Neuronal stem cell (in vitro differentiated cells): ENCODE data around the gene ENKUR.
A peak's percentile ranks its signal among the peaks of the same experiment; 100 is the strongest.

Source experiments
- DNase-seq: peaks from one replicate; pipeline ENCODE4 v3.0.0-alpha.2; 2013; ENCODE audit warnings: low spot score
- H2AFZ ChIP-seq: one replicate; pipeline ENCODE4 v1.6.1; 2013; ENCODE audit warnings: mild to moderate bottlenecking, low read length, inconsistent platforms
- H2AK5ac ChIP-seq: 2 replicates; pipeline ENCODE4 v1.6.1; 2013; ENCODE audit warnings: low read depth, mild to moderate bottlenecking, inconsistent platforms, low read length, moderate library complexity, mixed read lengths
- H2BK120ac ChIP-seq: 2 replicates; pipeline ENCODE4 v1.6.1; 2013; ENCODE audit warnings: low read depth, mild to moderate bottlenecking, inconsistent platforms, low read length, moderate library complexity, mixed read lengths
- H2BK12ac ChIP-seq: one replicate; pipeline ENCODE4 v1.6.1; 2013; ENCODE audit warnings: low read length, inconsistent platforms
- H2BK15ac ChIP-seq: 2 replicates; pipeline ENCODE4 v1.6.1; 2013; ENCODE audit warnings: mild to moderate bottlenecking, low read length, inconsistent platforms, mixed read lengths
- H2BK5ac ChIP-seq: one replicate; pipeline ENCODE4 v1.6.1; 2013; ENCODE audit warnings: inconsistent platforms, mild to moderate bottlenecking, low read length, moderate library complexity
- H3K14ac ChIP-seq: one replicate; pipeline ENCODE4 v1.6.1; 2013; ENCODE audit warnings: low read length, inconsistent platforms
- H3K18ac ChIP-seq: 2 replicates; pipeline ENCODE4 v1.6.1; 2013; ENCODE audit warnings: low read length, inconsistent platforms
- H3K23ac ChIP-seq: 2 replicates; pipeline ENCODE4 v1.6.1; 2013; ENCODE audit warnings: low read depth, mild to moderate bottlenecking, mixed read lengths, low read length, inconsistent platforms; ENCODE audit not compliant: poor library complexity
- H3K27ac ChIP-seq: replicated peaks from 3 replicates; pipeline ENCODE4 v1.5.1; 2013; ENCODE audit warnings: low read length, inconsistent platforms
- H3K27me3 ChIP-seq, 3 experiments: 2 replicates each; pipeline ENCODE4 v1.6.1; 2013; ENCODE audit warnings: low read length in 3 of 3, mild to moderate bottlenecking in 2 of 3, inconsistent platforms in 1 of 3, low read depth in 1 of 3, mixed read lengths in 1 of 3, moderate library complexity in 1 of 3; ENCODE audit not compliant: control insufficient read depth in 3 of 3, insufficient read depth in 3 of 3
- H3K36me3 ChIP-seq, 2 donors: replicated peaks in 1 of 2; 2 replicates each; pipeline ENCODE4 v1.6.1; 2013; ENCODE audit warnings: low read length in 2 of 2; ENCODE audit not compliant: control insufficient read depth in 2 of 2, insufficient read depth in 2 of 2
- H3K4ac ChIP-seq: 2 replicates; pipeline ENCODE4 v1.6.1; 2013; ENCODE audit warnings: inconsistent platforms, mild to moderate bottlenecking, low read length, moderate library complexity
- H3K4me1 ChIP-seq, 2 donors: 1 replicate in 1 of 2; 2 replicates in 1 of 2; pipeline ENCODE4 v1.6.1; 2013; ENCODE audit warnings: low read length in 2 of 2, low read depth in 1 of 2; ENCODE audit not compliant: control insufficient read depth in 2 of 2, insufficient read depth in 1 of 2
- H3K4me2 ChIP-seq: one replicate; pipeline ENCODE4 v1.6.1; 2013; ENCODE audit warnings: mild to moderate bottlenecking, low read length, inconsistent platforms; ENCODE audit not compliant: insufficient read depth, poor library complexity, severe bottlenecking
- H3K4me3 ChIP-seq, 2 donors: 2 replicates each; pipeline ENCODE4 v1.5.1; 2013; ENCODE audit warnings: low read length in 2 of 2, mild to moderate bottlenecking in 2 of 2, inconsistent platforms in 1 of 2, moderate library complexity in 1 of 2
- H3K79me1 ChIP-seq: one replicate; pipeline ENCODE4 v1.6.1; 2013; ENCODE audit warnings: low read depth, mild to moderate bottlenecking, inconsistent platforms, low read length, moderate library complexity
- H3K9ac ChIP-seq: one replicate; pipeline ENCODE4 v1.6.1; 2013; ENCODE audit warnings: mild to moderate bottlenecking, low read depth, low read length, inconsistent platforms; ENCODE audit not compliant: poor library complexity
- H3K9me3 ChIP-seq, 2 donors: replicated peaks in 1 of 2; 2 replicates each; pipeline versions ENCODE3 to v1.6.1; 2013; ENCODE audit warnings: low read length in 2 of 2, mild to moderate bottlenecking in 2 of 2, inconsistent platforms in 1 of 2, low read depth in 1 of 2, mixed read lengths in 1 of 2, moderate library complexity in 1 of 2; ENCODE audit not compliant: control insufficient read depth in 2 of 2, insufficient read depth in 1 of 2
- H4K8ac ChIP-seq: one replicate; pipeline ENCODE4 v1.6.1; 2013; ENCODE audit warnings: low read depth, mild to moderate bottlenecking, inconsistent platforms, low read length, moderate library complexity
- H4K91ac ChIP-seq: one replicate; pipeline ENCODE4 v1.6.1; 2013; ENCODE audit warnings: low read length, low read depth, mild to moderate bottlenecking, inconsistent platforms; ENCODE audit not compliant: poor library complexity
- WGBS, 2 donors: extraction: QIAGEN DNeasy Blood & Tissue Kit; methylation state at CpG; one replicate each; pipeline ENCODE4 v1.1.7; 2013; ENCODE audit warnings: missing lambda C conversion rate in 2 of 2, mixed read lengths in 1 of 2; ENCODE audit not compliant: insufficient read length in 2 of 2, insufficient replicate concordance in 1 of 2; ENCODE audit errors: extremely low coverage in 2 of 2; 5-methylcytosine and 5-hydroxymethylcytosine counted together

The ENKUR gene

DNA sequence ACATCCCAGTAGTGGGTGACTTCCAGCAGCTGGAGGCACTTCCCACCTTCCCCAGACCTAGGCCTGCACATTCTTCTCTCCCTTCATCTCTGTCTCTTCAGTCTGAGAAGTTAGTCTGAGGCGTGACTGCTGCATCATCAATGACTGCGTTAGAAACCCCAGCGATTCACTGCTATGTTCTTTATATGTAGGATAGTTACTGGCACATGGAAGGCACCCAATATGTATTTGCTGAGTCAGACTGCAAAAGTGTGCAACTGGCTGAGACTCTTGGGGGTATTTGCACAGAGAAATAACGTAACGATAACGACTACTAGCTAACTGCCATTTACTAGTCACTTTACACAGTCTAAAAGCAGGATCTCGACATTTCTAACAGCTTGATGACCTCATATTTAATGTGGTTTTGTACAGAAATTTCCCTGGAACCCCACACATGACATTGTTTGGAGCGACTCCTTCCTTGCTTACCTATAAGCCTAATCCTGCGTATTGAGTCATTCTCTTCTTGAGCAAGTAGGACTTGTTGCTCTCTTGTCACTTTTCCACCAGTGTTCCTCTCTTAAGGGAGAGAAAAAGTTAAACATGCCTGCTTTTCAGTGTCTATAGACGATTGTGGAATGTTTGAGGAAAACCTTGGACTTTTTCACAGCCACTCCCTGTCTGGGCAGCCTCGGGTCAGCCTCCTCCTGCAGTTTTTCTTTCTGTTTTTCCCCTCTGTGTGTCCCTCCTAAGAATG is 45.9 kb upstream of the ENKUR start:
- Histone ChIP-seq H2BK5ac (no peak overlapping the region), H2BK120ac (no peak overlapping the region), H3K9me3 (no peaks in the 10 kb centered on the region), H3K4me1 (peaks cover 0 to 1% of the 10 kb centered on the region in 2 donors), H3K27me3 (peaks cover 0 to under 1% (median 0%) of the 10 kb centered on the region in 3 experiments), H3K14ac (no peak overlapping the region), H2AFZ (no peak overlapping the region), H3K36me3 (no peaks in the 10 kb centered on the region), H3K4me2 (no peak overlapping the region), H3K4ac (no peak overlapping the region), H3K18ac (no peak overlapping the region), H4K8ac (no peak overlapping the region), H2BK12ac (no peak overlapping the region), H2BK15ac (no peak overlapping the region), H3K79me1 (no peaks in the 10 kb centered on the region), H3K4me3 (no peak overlapping the region), H2AK5ac (no peak overlapping the region), H3K9ac (no peak overlapping the region), H3K23ac (no peak overlapping the region), H3K27ac (no peak overlapping the region), H4K91ac (no peak overlapping the region)
- WGBS, 2 donors = no CpG with 5 or more reads among the region's 11 CpGs
- no peak for DNase-seq

DNA sequence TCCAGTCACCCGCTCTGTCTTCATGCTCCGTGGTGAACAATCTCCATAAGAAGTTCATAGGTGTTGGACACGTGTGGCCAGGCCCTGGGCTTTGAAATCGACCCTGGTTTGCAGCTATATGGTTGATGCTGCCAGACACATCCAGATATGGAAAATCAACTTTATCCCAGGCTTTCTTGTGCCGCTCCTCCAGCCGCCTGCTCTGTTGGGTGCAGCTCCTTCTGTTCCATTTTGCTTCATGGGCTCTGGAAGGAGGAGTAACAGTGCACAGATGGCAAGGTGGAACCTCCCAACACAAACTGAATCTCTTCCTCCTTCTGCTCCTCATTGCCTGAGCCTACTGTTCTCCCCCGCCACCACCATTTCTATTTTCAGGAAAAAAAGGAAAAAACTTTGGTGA is 45.2 kb upstream of the ENKUR start:
- Histone ChIP-seq H3K36me3 (no peaks in the 10 kb centered on the region), H3K27me3 (peaks cover 0 to 4% (median 0%) of the 10 kb centered on the region in 3 experiments), H3K4me3 (no peak overlapping the region), H2BK5ac (no peak overlapping the region), H2BK12ac (no peak overlapping the region), H4K91ac (no peak overlapping the region), H4K8ac (no peak overlapping the region), H2BK120ac (no peak overlapping the region), H3K79me1 (no peaks in the 10 kb centered on the region), H3K9ac (no peak overlapping the region), H3K23ac (no peak overlapping the region), H2AK5ac (no peak overlapping the region), H3K4me1 (peaks cover 0 to 1% of the 10 kb centered on the region in 2 donors), H3K4ac (no peak overlapping the region), H3K14ac (no peak overlapping the region), H3K4me2 (no peak overlapping the region), H3K27ac (no peak overlapping the region), H3K9me3 (no peaks in the 10 kb centered on the region), H2AFZ (no peak overlapping the region), H3K18ac (no peak overlapping the region), H2BK15ac (no peak overlapping the region)
- no CpG with 5 or more reads among the region's 7 CpGs for WGBS, 2 donors
- DNase-seq = no peak

DNA sequence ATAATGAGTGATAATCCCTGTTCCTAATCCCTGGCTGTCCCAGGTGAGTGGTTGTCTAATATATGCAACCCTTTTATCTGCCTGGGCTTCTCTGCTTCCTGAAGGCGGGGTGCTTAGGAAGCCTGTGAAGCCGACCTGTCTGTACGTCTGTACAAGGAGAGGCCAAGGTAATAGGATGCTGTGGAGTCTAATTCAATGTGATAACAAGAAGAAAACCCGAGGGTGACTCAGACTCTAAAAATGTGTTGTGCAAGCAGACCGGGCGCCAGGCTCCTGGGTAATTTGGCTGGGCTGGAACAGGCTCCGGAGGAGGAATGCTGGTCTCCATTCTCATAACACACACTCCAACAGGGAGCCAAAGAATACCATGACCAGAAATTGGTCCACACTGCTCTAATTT is 44.0 kb upstream of the ENKUR start:
- no CpG with 5 or more reads among the region's 7 CpGs for WGBS, 2 donors
- no peak for DNase-seq
- Histone ChIP-seq H3K27ac (no peak overlapping the region), H2BK5ac (no peak overlapping the region), H3K9ac (no peak overlapping the region), H4K91ac (no peak overlapping the region), H2AK5ac (no peak overlapping the region), H3K79me1 (no peaks in the 10 kb centered on the region), H3K27me3 (peaks cover 0 to 8% (median 0%) of the 10 kb centered on the region in 3 experiments), H3K4me3 (no peak overlapping the region), H3K4me2 (no peak overlapping the region), H2AFZ (peak overlapping the region; percentile 56), H3K23ac (no peak overlapping the region), H3K36me3 (no peaks in the 10 kb centered on the region), H2BK15ac (no peak overlapping the region), H3K18ac (no peak overlapping the region), H2BK120ac (no peak overlapping the region), H3K9me3 (no peaks in the 10 kb centered on the region), H3K4me1 (peaks cover 0 to 1% of the 10 kb centered on the region in 2 donors), H3K14ac (no peak overlapping the region), H4K8ac (no peak overlapping the region), H3K4ac (no peak overlapping the region), H2BK12ac (no peak overlapping the region)

DNA sequence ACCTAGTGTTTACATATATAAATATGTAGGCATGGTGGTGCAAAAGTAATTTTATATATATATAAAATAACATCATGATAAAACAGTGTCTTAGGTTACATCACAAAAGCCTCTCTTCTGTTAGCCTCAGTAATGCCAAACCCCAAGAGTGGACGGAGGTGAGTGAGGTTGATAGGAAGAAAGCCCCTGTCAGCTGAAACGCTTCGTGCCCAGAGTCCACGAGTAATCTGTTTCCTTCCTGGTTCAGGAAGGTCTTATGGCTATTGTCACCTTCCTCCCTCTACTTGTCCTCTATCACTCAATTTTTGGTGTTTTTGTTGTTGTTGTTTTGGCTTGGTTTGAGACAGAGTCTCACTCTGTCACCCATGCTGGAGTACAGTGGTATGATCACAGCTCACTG is 41.9 kb upstream of the ENKUR start:
- Histone ChIP-seq H2BK12ac (no peak overlapping the region), H3K27ac (no peak overlapping the region), H3K4me3 (no peak overlapping the region), H2BK120ac (no peak overlapping the region), H3K79me1 (no peaks in the 10 kb centered on the region), H2AFZ (no peak overlapping the region), H2AK5ac (no peak overlapping the region), H4K8ac (no peak overlapping the region), H2BK15ac (no peak overlapping the region), H3K4me2 (no peak overlapping the region), H3K9me3 (no peaks in the 10 kb centered on the region), H3K23ac (no peak overlapping the region), H3K14ac (no peak overlapping the region), H3K18ac (no peak overlapping the region), H3K36me3 (no peaks in the 10 kb centered on the region), H3K4me1 (peaks cover 0 to 1% of the 10 kb centered on the region in 2 donors), H3K4ac (no peak overlapping the region), H3K27me3 (peaks cover 0 to 8% (median 0%) of the 10 kb centered on the region in 3 experiments), H3K9ac (no peak overlapping the region), H4K91ac (no peak overlapping the region), H2BK5ac (no peak overlapping the region)
- no CpG with 5 or more reads among the region's 4 CpGs for WGBS, 2 donors
- DNase-seq = no peak
